ENCODE measurements around the gene MYBPC3.

The MYBPC3 gene

DNA sequence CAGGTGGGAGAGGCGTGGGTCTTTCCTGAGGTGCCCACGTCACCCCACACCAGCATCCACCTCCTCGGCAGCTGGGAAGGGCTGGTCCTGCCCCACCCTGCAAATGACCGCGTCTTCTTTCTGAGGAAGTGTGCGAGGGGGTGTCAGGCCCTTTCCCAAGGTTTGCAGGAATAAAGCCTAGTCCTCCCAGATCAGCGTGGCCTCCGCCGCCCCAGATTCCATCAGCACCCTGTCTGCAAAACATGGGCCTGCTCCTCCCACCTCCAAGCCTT is 41.5 kb upstream of the MYBPC3 start:
- DNase-seq (ENCODE audit: insufficient read length, low spot score), result no peak
- no peak for FAIRE-seq
- TF ChIP-seq POLR2AphosphoS5 (IDR thresholded peaks at IDR 0.05; ENCODE audit: low read depth, low read length) (no peak), POLR2A (IDR thresholded peaks at IDR 0.05; ENCODE audit: low read depth, low read length) (no peak), PAX5 (IDR thresholded peaks at IDR 0.05; ENCODE audit: insufficient read depth, low read length, severe bottlenecking) (no peak), SPI1 (IDR thresholded peaks at IDR 0.05; ENCODE audit: low read depth, low read length) (no peak), TAF1 (IDR thresholded peaks at IDR 0.05; ENCODE audit: low read depth, low read length) (no peak), POU2F2 (IDR thresholded peaks at IDR 0.05; ENCODE audit: low read depth, low read length) (no peak)

DNA sequence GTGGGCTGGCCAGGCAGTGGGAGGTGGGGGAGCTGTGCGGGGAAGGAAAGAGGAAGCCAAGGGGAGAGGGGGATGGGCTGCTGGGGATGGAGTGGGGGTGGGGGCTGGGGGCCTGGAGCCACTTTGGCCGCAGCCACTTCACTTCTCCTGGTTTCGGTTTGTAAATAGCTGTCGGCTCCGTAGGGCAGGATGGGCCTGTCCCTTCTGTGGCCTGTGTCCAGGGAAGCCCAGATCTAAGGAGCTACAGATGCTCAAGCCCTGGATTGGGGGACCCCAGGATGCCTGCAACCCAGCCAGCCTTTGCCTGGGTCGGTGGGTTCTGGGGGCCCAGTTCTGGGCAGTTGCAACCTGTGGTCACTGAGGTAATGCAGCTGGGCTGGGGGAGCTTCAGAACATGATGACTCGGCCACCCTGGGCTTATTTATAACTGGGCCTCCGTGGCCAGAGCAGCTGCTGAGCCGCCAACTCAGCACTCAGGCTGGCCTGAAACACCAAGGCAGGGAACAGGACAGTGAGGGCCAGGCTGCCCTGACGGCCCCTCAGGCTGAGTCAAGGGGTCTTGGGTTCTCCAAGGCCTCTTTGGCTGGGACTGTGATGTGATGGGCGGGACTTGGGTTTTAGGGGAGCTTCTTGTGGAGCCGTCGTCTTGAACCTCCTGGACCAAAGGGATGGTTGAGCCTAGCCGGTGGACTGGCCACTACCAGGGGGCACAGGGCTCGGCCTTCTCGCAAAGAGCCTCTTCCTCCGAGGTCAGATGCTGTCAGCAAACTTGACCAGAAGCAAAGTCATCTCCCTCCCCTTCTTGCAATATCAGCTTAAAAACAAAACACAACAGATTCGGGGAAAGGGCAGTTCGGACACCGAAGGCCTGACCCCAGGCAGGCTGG is 40.9 kb upstream of the MYBPC3 start:
- DNase-seq (ENCODE audit: insufficient read length, low spot score) (no peak), FAIRE-seq (peak; percentile 54)
- TF ChIP-seq SPI1 (IDR thresholded peaks at IDR 0.05; ENCODE audit: low read depth, low read length), result no peak
- TF ChIP-seq POLR2A (IDR thresholded peaks at IDR 0.05; ENCODE audit: low read depth, low read length), result no peak
- no peak for TF ChIP-seq PAX5 (IDR thresholded peaks at IDR 0.05; ENCODE audit: insufficient read depth, low read length, severe bottlenecking)
- TF ChIP-seq TAF1 (IDR thresholded peaks at IDR 0.05; ENCODE audit: low read depth, low read length), result no peak
- no peak for TF ChIP-seq POLR2AphosphoS5 (IDR thresholded peaks at IDR 0.05; ENCODE audit: low read depth, low read length)
- no peak for TF ChIP-seq POU2F2 (IDR thresholded peaks at IDR 0.05; ENCODE audit: low read depth, low read length)

DNA sequence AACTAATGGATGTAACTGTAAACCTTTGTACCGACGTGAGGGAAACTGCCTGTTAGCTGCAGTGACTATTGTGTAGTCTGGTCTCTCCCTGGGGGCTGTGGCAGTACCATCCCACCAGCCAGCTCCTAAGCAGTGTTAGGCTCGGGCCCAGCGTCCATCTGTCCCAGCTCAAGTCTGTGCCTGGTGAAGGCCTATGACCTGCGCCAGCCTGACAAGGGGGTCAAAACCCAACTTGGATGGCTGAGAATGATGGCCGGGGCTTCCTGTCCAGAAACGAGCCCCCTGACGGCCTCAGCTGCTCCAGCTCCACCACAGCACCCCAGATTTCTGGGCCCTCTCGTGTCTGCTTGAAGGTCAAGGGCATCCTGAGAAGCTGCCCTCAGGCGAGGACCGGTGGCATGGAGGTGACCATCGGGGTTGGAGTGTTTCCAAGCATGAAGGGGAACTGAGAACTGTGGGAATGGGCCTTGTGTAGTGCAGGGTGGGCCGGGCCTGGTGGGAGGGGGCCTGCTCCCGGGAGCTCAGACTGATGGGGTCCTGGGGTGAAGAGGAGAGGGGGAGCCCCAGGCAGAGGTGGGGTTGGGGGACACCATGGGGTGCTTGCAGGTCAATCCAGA is 40.2 kb upstream of the MYBPC3 start:
- DNase-seq (ENCODE audit: insufficient read length, low spot score), result no peak

DNA sequence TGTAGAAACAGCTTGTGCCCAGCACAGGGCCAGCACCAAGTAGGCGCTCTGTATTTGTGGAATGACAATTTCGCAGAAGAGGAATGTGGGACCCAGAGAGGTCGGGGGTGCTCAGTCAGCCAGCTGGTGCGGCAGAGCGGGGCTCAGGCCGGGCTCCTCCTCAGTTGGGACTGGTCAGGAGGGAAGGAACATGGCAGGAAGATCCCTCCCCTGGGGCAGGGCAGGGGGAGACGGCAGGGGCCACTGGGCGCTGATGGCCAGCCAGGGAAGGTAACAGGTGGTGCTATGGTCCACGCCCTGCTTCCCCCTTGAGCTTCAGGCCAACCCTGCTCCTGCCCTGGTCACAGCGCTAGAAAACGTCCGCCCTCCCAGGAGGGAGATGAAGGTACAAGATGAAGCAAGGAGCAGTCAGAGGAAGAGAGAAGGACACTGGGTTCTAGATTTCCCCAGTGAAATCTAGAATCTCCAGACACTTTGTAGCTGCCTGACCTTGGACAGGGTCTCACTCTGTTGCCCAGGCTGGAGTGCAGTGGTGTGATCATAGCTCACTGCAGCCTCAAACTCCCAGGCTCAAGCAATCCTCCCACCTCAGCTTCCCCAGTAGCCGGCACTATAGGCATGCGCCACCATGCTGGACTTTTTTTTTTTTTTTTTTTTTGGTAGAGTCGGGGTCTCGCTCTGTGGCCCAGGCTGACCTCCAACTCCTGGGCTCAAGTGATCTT is 39.4 kb upstream of the MYBPC3 start:
- DNase-seq (ENCODE audit: insufficient read length, low spot score) (no peak), FAIRE-seq (no peak)
- TF ChIP-seq SPI1 (IDR thresholded peaks at IDR 0.05; ENCODE audit: low read depth, low read length), result no peak

More for the DNA sequence above, 40.2 kb upstream of the MYBPC3 start:
- no peak for FAIRE-seq
- no peak for TF ChIP-seq TAF1 (IDR thresholded peaks at IDR 0.05; ENCODE audit: low read depth, low read length)
- no peak for TF ChIP-seq PAX5 (IDR thresholded peaks at IDR 0.05; ENCODE audit: insufficient read depth, low read length, severe bottlenecking)
- no peak for TF ChIP-seq POLR2A (IDR thresholded peaks at IDR 0.05; ENCODE audit: low read depth, low read length)
- TF ChIP-seq POLR2AphosphoS5 (IDR thresholded peaks at IDR 0.05; ENCODE audit: low read depth, low read length), result no peak
- no peak for TF ChIP-seq POU2F2 (IDR thresholded peaks at IDR 0.05; ENCODE audit: low read depth, low read length)
- no peak for TF ChIP-seq SPI1 (IDR thresholded peaks at IDR 0.05; ENCODE audit: low read depth, low read length)

DNA sequence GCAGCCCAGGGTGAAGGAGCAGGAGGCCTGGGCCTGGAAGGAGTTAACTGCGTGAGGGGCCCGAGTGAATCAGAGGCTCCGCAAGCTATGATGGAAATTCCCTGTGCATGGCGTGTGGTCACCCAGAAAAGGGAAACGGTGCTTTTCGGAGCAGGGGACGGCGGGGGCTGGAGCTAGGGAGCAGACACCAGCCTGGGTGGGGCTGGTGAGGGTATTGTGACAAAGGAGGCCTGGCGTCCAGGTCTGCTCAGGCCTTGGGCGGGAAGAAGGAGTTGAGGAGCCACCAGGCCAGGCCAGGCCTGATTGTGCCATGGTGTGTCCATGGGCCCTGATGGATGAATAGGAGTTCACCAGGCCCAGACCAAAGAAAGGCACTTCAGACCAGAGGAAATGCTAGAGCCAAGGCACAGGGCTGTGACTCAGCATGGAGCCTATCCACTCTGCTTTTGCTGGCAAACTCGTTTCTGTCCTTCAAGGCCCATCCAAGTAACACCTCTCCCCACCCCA is 38.6 kb upstream of the MYBPC3 start:
- DNase-seq (ENCODE audit: insufficient read length, low spot score) (no peak), FAIRE-seq (no peak)
- TF ChIP-seq POLR2A (IDR thresholded peaks at IDR 0.05; ENCODE audit: low read depth, low read length), result no peak
- 0 out of 2 replicates have a peak, but pooled peaks have one; percentile 3 for TF ChIP-seq SPI1 (IDR thresholded peaks at IDR 0.05; ENCODE audit: low read depth, low read length)

DNA sequence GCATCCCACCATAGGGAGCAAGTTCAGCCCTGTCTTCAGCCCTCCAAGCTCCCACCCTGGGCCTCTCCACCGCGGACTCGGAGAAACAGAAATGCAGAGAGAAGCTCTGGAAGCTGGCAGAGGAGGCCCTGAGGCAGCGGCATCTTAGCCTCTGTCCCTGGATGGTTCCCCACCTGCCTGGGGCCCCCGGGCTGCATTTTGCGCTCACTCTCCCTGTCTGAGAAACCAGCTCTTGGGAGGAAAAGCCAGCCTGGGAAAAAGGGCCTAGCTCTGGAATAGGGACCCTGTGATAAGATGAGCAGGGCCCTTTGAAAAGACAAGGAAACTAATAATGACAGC is 37.9 kb upstream of the MYBPC3 start:
- TF ChIP-seq SPI1 (IDR thresholded peaks at IDR 0.05; ENCODE audit: low read depth, low read length), result no peak
- TF ChIP-seq POLR2AphosphoS5 (IDR thresholded peaks at IDR 0.05; ENCODE audit: low read depth, low read length), result no peak
- TF ChIP-seq PAX5 (IDR thresholded peaks at IDR 0.05; ENCODE audit: insufficient read depth, low read length, severe bottlenecking), result no peak
- TF ChIP-seq POU2F2 (IDR thresholded peaks at IDR 0.05; ENCODE audit: low read depth, low read length), result no peak
- no peak for TF ChIP-seq POLR2A (IDR thresholded peaks at IDR 0.05; ENCODE audit: low read depth, low read length)
- TF ChIP-seq TAF1 (IDR thresholded peaks at IDR 0.05; ENCODE audit: low read depth, low read length), result no peak
- no peak for FAIRE-seq
- no peak for DNase-seq (ENCODE audit: insufficient read length, low spot score)

DNA sequence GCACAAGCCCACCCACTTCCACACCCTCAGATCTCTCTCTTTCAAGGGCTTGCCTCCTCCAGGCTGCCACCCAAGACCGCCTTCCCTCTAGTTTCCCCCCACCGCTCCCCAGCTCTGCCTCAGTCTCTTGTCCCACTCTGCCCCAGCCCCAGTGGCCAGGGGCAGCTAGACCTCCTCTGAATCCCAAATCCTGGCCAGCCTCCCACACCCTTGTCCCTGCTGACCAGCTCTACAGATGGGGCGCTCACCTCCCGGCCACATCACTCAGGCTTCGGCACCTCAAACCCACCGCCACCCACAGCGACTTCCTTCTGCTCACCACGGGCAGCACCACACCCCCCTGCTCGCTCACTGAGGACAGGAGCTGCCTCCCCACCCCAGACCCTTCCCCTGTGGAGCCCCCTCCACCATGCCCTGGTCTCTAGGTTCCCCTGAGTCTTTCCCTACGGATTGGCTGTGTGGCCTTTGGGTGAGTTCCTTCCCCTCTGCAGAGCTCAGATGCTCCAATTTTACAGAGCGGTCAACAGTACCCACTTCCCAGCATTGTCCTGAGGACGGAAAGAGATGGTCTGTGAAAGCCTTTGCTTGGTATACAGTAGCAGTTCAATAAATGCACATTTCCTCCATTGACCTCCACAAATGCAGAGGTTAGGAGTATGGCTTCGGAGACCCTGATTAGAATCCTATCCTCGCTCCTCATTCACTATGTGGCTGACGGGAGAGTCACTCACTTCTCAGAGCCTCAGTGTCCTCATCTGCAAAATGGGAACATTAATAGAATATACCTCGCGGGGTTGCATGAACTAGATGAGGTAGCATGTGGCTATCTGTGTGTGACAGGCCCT is 37.3 kb upstream of the MYBPC3 start:
- TF ChIP-seq PAX5 (IDR thresholded peaks at IDR 0.05; ENCODE audit: insufficient read depth, low read length, severe bottlenecking) (no peak), TAF1 (IDR thresholded peaks at IDR 0.05; ENCODE audit: low read depth, low read length) (no peak), POLR2AphosphoS5 (IDR thresholded peaks at IDR 0.05; ENCODE audit: low read depth, low read length) (no peak)
- no peak for FAIRE-seq
- DNase-seq (ENCODE audit: insufficient read length, low spot score), result no peak

GRCh38 chr11:47388697-47389576 is 36.4 kb upstream of the MYBPC3 start:
- DNase-seq (ENCODE audit: insufficient read length, low spot score) (no peak), FAIRE-seq (no peak)
- TF ChIP-seq TAF1 (IDR thresholded peaks at IDR 0.05; ENCODE audit: low read depth, low read length), result no peak
- TF ChIP-seq POU2F2 (IDR thresholded peaks at IDR 0.05; ENCODE audit: low read depth, low read length), result no peak
- TF ChIP-seq POLR2AphosphoS5 (IDR thresholded peaks at IDR 0.05; ENCODE audit: low read depth, low read length), result no peak
- no peak for TF ChIP-seq PAX5 (IDR thresholded peaks at IDR 0.05; ENCODE audit: insufficient read depth, low read length, severe bottlenecking)
- no peak for TF ChIP-seq SPI1 (IDR thresholded peaks at IDR 0.05; ENCODE audit: low read depth, low read length)
- no peak for TF ChIP-seq POLR2A (IDR thresholded peaks at IDR 0.05; ENCODE audit: low read depth, low read length)
